Sigmoid colon (tissue), 4 donors: ENCODE results near the gene CTDP1.

ENCODE experiments used
- CTCF ChIP-seq, 4 experiments: fragments of 450-650 bp in 3 of 4; fragments of 200-600 bp in 1 of 4; IDR thresholded peaks; one replicate each; pipeline ENCODE4 v1.5.1; 2016 to 2019; ENCODE audit warnings: antibody characterized with exemption in 4 of 4, mild to moderate bottlenecking in 3 of 4, moderate library complexity in 2 of 4
- EP300 ChIP-seq, 4 donors: sonication (generic); formaldehyde crosslinking; IDR thresholded peaks; one replicate each; pipeline ENCODE4 v1.6.1; 2017; ENCODE audit warnings: antibody characterized with exemption in 4 of 4
- POLR2AphosphoS5 ChIP-seq, 4 donors: sonication (generic); formaldehyde crosslinking; IDR thresholded peaks; one replicate each; pipeline ENCODE4 v1.6.1; 2017; ENCODE audit warnings: antibody characterized with exemption in 4 of 4

- TF ChIP-seq CTCF (IDR thresholded peaks at IDR 0.05) (no peak), POLR2AphosphoS5 (IDR thresholded peaks at IDR 0.05) (no peak), EP300 (IDR thresholded peaks at IDR 0.05) (no peak)
Measured at GRCh38 chr18:79637921-79638909, 41.4 kb upstream of the CTDP1 start.
